Naive thymus-derived CD4-positive, alpha-beta T cell (primary cell): ENCODE results near the gene GAS2L1. TPM values are rescaled to one million over a fixed set of nuclear protein-coding genes. Genes with fewer than 3 reads are reported as not detected.

Experiments used
- ATAC-seq: fragments of 150-1000 bp; cut with Tn5 transposase; 2 replicates; pipeline ENCODE4 v1.10.0; 2021; ENCODE audit warnings: mild to moderate bottlenecking, moderate library complexity
- CTCF ChIA-PET: fragments of 350-600 bp; sonication (Branson Sonifier 250); formaldehyde crosslinking; loops from one replicate; lab custom pipeline; 2021; ENCODE audit warnings: antibody characterized with exemption; lab: Charles Lee
- POLR2A ChIA-PET: fragments of 350-600 bp; sonication (Branson Sonifier 250); formaldehyde crosslinking; loops from one replicate; lab custom pipeline; 2021; ENCODE audit warnings: antibody characterized with exemption, inconsistent platforms; lab: Charles Lee
- DNase-seq, 9 donors: peaks; one replicate each; pipeline versions ENCODE4 v3.0.0 to v3.0.0-alpha.2; 2020 to 2022; ENCODE audit warnings: mixed read lengths in 1 of 9
- H3K27ac ChIP-seq: one replicate; pipeline ENCODE4 v1.7.0; 2013; ENCODE audit warnings: mild to moderate bottlenecking, low read depth, low read length, moderate library complexity
- H3K27me3 ChIP-seq, 2 donors: one replicate each; pipeline ENCODE4 v1.7.0; 2013; ENCODE audit warnings: low read length in 2 of 2, mild to moderate bottlenecking in 2 of 2, moderate library complexity in 2 of 2; ENCODE audit not compliant: control insufficient read depth in 2 of 2, insufficient read depth in 2 of 2
- H3K36me3 ChIP-seq, 3 experiments: 1 replicate in 2 of 3; 2 replicates in 1 of 3; pipeline ENCODE4 v1.7.0; 2013; ENCODE audit warnings: low read length in 3 of 3, mild to moderate bottlenecking in 3 of 3, moderate library complexity in 1 of 3; ENCODE audit not compliant: insufficient read depth in 3 of 3, control insufficient read depth in 2 of 3
- H3K4me1 ChIP-seq, 2 donors: one replicate each; pipeline ENCODE4 v1.7.0; 2013; ENCODE audit warnings: low read length in 2 of 2, mild to moderate bottlenecking in 2 of 2, moderate library complexity in 1 of 2; ENCODE audit not compliant: control insufficient read depth in 2 of 2, insufficient read depth in 2 of 2
- H3K4me3 ChIP-seq: 2 replicates; pipeline ENCODE4 v1.7.0; 2013; ENCODE audit warnings: mild to moderate bottlenecking, low read length
- H3K9me3 ChIP-seq, 3 experiments: 1 replicate in 2 of 3; 2 replicates in 1 of 3; pipeline ENCODE4 v1.7.0; 2013; ENCODE audit warnings: low read length in 3 of 3; ENCODE audit not compliant: control insufficient read depth in 2 of 3
- H3K27ac Mint-ChIP-seq, 9 donors: one replicate each; pipeline ENCODE4 v1.8.0; 2020 to 2022; ENCODE audit warnings: mixed read lengths in 9 of 9, mild to moderate bottlenecking in 8 of 9, moderate library complexity in 5 of 9, inconsistent platforms in 2 of 9
- H3K27me3 Mint-ChIP-seq, 5 donors: one replicate each; pipeline ENCODE4 v1.8.0; 2021 to 2022; ENCODE audit warnings: mixed read lengths in 5 of 5, mild to moderate bottlenecking in 1 of 5
- H3K36me3 Mint-ChIP-seq, 5 donors: one replicate each; pipeline ENCODE4 v1.8.0; 2020 to 2022; ENCODE audit warnings: mixed read lengths in 5 of 5, mild to moderate bottlenecking in 3 of 5, inconsistent platforms in 1 of 5
- H3K4me1 Mint-ChIP-seq, 7 donors: one replicate each; pipeline ENCODE4 v1.8.0; 2020 to 2022; ENCODE audit warnings: mixed read lengths in 7 of 7, mild to moderate bottlenecking in 3 of 7, inconsistent platforms in 1 of 7
- H3K4me3 Mint-ChIP-seq, 10 donors: one replicate each; pipeline ENCODE4 v1.8.0; 2020 to 2022; ENCODE audit warnings: mild to moderate bottlenecking in 10 of 10, mixed read lengths in 10 of 10, moderate library complexity in 6 of 10, inconsistent platforms in 2 of 10
- H3K9me3 Mint-ChIP-seq, 11 donors: one replicate each; pipeline ENCODE4 v1.8.0; 2020 to 2022; ENCODE audit warnings: mixed read lengths in 11 of 11, mild to moderate bottlenecking in 4 of 11, inconsistent platforms in 1 of 11, moderate library complexity in 1 of 11
- intact Hi-C, 2 donors: fragments of 100-400 bp; cut with micrococcal nuclease; formaldehyde crosslinking; loops; one replicate each; pipeline ENCODE4 v1.15.1; 2023
- polyA plus RNA-seq, 2 donors: library from polyadenylated mRNA; unstranded; fragments of 300-500 nt; fragmentation: Illumina TruSeq; gene quantifications; one replicate each; pipeline ENCODE4 v1.2.3, GENCODE V29; 2021
- total RNA-seq, 6 experiments: library from RNA in 5 of 6; stranded (reverse) in 5 of 6; gene quantifications; 1 replicate in 5 of 6; 2 replicates in 1 of 6; pipeline ENCODE4 v1.2.3 and lab custom pipeline; 2021 to 2026

GAS2L1 gene
- total and polyA plus RNA-seq, 7 experiments from 2014 or later, result 0.09 to 7.5 (median 0.54) TPM; not detected in 2

DNA sequence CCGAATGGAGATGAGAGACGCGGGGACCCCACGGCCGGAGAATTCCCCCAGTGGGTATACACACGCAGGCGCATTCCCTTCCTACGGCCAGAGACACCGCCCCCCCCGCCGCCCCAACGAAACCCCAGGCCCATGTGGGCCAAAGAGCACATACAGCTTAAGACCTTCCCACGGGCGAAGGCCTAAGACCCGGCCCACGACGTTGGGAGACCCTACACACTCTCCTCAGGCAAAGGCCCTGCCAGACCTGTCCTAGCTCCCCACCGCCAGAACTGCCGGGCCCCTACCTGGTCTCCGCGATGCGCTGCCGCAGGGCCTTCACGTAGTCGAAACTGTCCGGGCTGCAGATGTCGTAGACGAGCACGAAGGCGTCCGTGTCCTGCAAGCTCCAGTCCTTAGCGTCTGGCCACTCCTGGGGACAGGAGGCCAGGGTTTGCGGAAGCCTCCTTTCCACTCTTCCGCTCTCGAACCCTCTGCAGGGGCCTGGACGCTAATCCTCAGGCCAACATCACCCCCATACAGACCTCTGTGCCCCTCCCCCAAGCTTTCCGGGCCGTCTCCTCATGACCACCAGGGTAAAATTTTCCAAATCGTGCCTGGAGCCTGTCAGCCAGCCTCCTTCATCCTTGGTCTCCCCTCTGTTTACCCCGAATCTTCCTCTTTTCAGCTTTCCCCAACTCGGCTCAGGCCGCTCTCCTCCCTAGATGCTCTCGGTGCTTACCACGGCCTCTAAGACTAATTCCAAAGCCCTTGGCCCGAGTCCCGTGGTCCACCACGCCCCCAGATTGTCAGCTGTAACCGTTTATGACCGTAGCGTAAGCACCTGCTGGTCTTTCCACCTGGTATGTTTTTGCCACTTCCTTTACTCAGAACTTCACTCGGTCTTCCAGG, 7.4 kb downstream of the GAS2L1 start:
- ATAC-seq (no peak), DNase-seq (no peak)
- H3K9me3 ChIP-seq, result no peaks in the 10 kb centered on the region
- Mint-ChIP-seq H3K36me3 (peaks cover 0 to 3% (median 0%) of the 10 kb centered on the region in 5 donors), H3K27ac (peak overlapping the region in 1 of 9 donors; percentile 11), H3K27me3 (peaks cover 28 to 52% (median 38%) of the 10 kb centered on the region in 5 donors), H3K4me3 (peak overlapping the region; percentile 48 to 79 (median 58)), H3K9me3 (peaks cover 0 to 2% (median 0%) of the 10 kb centered on the region in 11 donors), H3K4me1 (peaks cover 11 to 27% (median 21%) of the 10 kb centered on the region in 7 donors)
- no peaks in the 10 kb centered on the region for H3K36me3 ChIP-seq
- POLR2A ChIA-PET, result no interaction called here
- H3K27me3 ChIP-seq, result peaks cover 0 to 27% of the 10 kb centered on the region in 2 donors
- H3K4me1 ChIP-seq, result peaks cover 0 to 13% of the 10 kb centered on the region in 2 donors
- intact Hi-C loops, result no loop called here
- CTCF ChIA-PET, result no interaction called here
- no peak overlapping the region for H3K4me3 ChIP-seq
- no peak overlapping the region for H3K27ac ChIP-seq

DNA sequence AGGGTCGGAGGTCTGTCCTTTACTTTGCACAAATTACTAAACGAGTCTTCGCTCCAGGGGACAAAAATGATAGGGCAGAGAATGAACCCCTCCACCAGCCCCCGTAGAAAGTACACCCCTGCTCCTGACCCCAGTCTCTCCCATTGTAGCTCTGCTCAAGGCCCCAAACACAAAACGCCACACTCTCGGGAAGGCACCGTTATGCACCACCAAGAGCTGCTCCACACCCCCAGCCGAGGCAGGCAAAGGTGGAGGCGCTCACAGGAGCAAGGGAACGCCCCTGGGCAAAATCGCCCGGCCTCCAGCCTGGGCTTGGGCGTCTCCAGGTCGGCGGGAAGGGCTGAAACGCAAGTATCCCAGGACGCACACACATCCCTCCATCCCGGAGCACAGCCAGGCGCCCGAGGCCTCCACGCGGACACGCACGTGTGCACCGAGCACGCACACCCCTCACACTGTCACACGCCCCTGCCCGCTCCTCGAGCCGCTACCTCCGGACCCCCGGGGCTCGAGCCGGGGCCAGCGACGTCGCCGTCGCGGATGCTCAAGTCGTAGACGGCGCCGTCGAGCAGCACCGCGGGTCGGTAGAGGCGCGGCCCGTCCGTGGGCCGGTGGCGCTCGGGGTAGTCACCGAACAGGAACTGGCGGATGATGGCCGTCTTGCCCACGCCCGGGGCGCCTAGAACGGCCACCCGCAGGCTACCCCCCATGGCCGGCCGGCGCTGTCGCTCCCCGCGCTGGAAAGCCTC, 8.3 kb downstream of the GAS2L1 start:
- peaks cover 28 to 52% (median 38%) of the 10 kb centered on the region in 5 donors for H3K27me3 Mint-ChIP-seq
- ChIA-PET CTCF (no interaction called here), POLR2A (no interaction called here)
- ATAC-seq (no peak), DNase-seq (no peak)
- no peak overlapping the region for H3K4me3 ChIP-seq
- H3K9me3 ChIP-seq, result no peaks in the 10 kb centered on the region
- peaks cover 0 to 13% of the 10 kb centered on the region in 2 donors for H3K4me1 ChIP-seq
- intact Hi-C loops, result no loop called here
- no peak overlapping the region for H3K27ac ChIP-seq
- peak overlapping the region; percentile 48 to 79 (median 58) for H3K4me3 Mint-ChIP-seq
- peaks cover 0 to 3% (median 0%) of the 10 kb centered on the region in 5 donors for H3K36me3 Mint-ChIP-seq
- peaks cover 0 to 27% of the 10 kb centered on the region in 2 donors for H3K27me3 ChIP-seq
- peaks cover 11 to 27% (median 21%) of the 10 kb centered on the region in 7 donors for H3K4me1 Mint-ChIP-seq
- peaks cover 0 to 2% (median 0%) of the 10 kb centered on the region in 11 donors for H3K9me3 Mint-ChIP-seq
- H3K27ac Mint-ChIP-seq, result peak overlapping the region in 1 of 9 donors; percentile 11
- H3K36me3 ChIP-seq, result no peaks in the 10 kb centered on the region

DNA sequence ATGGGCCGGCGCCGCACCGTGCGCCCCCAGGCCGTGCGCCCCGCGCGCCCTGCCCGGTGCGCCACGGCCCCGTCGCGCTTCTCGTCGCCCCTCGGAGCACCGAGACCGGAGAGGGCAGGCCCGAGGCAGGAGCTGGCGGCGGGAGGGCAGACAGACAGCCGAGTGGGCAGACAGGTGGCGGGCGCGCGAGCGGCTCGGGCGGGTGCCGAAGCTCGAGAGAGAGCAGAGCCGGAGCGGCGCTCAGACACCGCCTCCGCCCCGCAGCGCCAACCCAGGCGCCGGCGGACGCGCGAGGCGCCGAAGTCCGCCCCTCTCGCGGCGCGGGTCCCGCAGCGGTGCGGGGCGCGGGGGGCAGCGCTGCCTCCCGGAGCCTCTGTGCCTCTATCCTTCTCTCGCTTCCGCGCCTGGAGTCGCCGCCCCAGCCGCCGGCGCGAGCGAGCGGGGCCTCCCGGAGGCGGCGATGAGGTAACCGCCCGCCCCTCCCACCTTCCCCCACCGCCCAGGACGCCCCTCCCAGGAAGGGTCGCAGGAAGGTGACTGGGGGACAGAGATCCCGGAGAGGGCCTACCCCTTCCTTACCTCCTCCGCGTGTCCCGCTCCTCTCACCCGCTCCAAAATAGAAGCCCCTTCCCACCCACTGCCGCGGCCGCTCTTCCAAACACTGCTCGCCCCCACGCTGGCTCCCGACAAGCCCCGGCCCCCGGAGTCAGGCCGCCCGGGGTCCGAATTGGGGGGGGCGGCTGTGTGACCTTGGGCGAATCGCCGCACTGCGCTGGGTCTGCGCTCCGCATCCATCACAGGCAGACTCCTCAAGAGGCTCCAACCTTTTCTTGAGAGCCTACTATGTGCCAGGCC, 9.1 kb downstream of the GAS2L1 start, which contains the start of gene RASL10A:
Gene RASL10A (minus strand): TSS at position 412 of the 855 bp plus-strand sequence. CDS start 451 bp downstream, outside the sequence.
- ChIA-PET POLR2A (no interaction called here), CTCF (no interaction called here)
- ATAC-seq (no peak), DNase-seq (no peak)
- H3K27ac Mint-ChIP-seq, result peak within 1 kb of the TSS in 1 of 9 donors; percentile 11
- H3K4me1 Mint-ChIP-seq, result peaks cover 11 to 27% (median 21%) of the 10 kb centered on the region in 7 donors
- peaks cover 28 to 52% (median 38%) of the 10 kb centered on the region in 5 donors for H3K27me3 Mint-ChIP-seq
- intact Hi-C loops, result no loop called here
- H3K9me3 Mint-ChIP-seq, result peaks cover 0 to 2% (median 0%) of the 10 kb centered on the region in 11 donors
- no peak within 1 kb of the TSS for H3K4me3 ChIP-seq
- H3K27me3 ChIP-seq, result peaks cover 0 to 27% of the 10 kb centered on the region in 2 donors
- no peaks in the 10 kb centered on the region for H3K9me3 ChIP-seq
- H3K27ac ChIP-seq, result no peak within 1 kb of the TSS
- H3K36me3 Mint-ChIP-seq, result peaks cover 0 to 3% (median 0%) of the 10 kb centered on the region in 5 donors
- peak within 1 kb of the TSS; percentile 36 to 79 (median 58) for H3K4me3 Mint-ChIP-seq
- H3K4me1 ChIP-seq, result peaks cover 0 to 13% of the 10 kb centered on the region in 2 donors
- H3K36me3 ChIP-seq, result no peaks in the 10 kb centered on the region

DNA sequence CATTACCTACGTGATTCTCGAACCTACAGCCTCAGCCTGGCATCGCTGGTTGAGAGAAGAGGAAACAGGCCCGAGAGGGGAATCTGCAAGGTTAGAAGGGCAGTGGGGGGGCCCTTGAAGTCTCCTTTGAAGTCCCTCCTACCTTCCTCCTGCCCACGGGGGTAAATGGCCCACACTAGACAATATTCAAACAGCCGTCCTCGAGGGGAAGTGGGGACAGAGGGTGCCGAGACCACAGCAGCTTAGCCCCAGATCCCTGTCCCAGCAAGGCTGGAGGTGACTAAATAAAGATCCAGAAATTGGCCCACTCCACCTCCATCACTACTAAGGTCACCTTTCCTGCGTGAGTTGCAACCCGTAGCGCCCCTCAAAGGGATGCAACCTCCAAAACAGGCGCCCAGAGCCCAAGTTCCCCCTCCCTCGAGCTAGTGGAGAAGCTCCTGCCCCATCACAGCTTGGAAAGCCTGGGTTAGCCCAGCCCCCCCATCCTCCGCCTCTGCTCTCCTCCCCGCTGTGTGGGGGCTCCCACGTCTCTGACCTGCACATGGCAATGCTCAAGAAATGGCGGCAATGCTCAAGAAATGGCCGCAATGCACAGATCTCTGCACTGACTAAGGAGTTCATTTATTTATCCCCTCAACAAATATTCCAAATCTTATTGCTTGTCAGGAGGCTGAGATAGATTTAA, 9.8 kb downstream of the GAS2L1 start:
- Mint-ChIP-seq H3K9me3 (peaks cover 0 to 2% (median 0%) of the 10 kb centered on the region in 11 donors), H3K4me3 (peak overlapping the region in 7 of 10 donors; percentile 16 to 50 (median 34)), H3K36me3 (peaks cover 0 to 3% (median 0%) of the 10 kb centered on the region in 5 donors), H3K27me3 (peaks cover 28 to 52% (median 35%) of the 10 kb centered on the region in 5 donors), H3K27ac (no peak overlapping the region), H3K4me1 (peaks cover 11 to 27% (median 19%) of the 10 kb centered on the region in 7 donors)
- POLR2A ChIA-PET, result no interaction called here
- Histone ChIP-seq H3K4me1 (peaks cover 0 to 13% of the 10 kb centered on the region in 2 donors), H3K27ac (no peak overlapping the region), H3K36me3 (no peaks in the 10 kb centered on the region), H3K9me3 (no peaks in the 10 kb centered on the region), H3K27me3 (peaks cover 0 to 23% of the 10 kb centered on the region in 2 donors), H3K4me3 (no peak overlapping the region)
- ATAC-seq (no peak), DNase-seq (no peak)
- CTCF ChIA-PET, result interaction anchor here (0.6 to 0.7 kb wide), 2 partner anchors 205 to 388 kb away, joined by 3 to 4 read pairs; no protein-coding TSS in a partner anchor
- intact Hi-C loops, result no loop called here

DNA sequence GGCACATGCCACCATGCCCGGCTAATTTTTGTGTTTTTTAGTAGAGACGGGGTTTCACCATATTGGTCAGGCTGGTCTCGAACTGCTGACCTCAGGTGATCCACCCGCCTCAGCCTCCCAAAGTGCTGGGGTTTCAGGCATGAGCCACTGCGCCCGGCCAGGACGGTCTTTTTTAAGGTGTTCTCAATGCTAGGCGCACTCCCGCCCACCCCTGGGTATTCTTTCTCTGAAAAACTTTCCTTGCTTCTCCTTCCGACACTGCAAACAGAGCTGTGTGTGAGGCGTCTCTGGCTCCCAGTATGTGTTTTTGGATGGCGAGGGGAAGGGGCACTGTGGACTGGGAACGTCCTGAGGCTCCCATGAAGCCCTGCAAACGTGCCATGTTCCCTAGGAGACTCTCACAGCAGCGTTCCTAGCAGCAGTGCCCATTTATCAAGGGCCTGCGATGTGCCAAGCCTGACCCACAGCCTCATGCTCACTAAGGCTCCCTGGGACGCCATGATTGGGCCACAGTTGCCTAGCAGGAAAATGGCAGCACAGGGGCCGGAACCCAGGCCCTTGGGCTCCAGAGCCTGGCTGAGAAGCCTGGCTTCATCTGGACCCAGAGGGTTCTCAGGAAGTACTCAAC, 11.5 kb downstream of the GAS2L1 start:
- CTCF ChIA-PET, result interaction anchor here (0.5 kb wide), 1 partner anchor 69 kb away, joined by 3 read pairs; no protein-coding TSS in a partner anchor
- no peak for ATAC-seq
- Histone ChIP-seq H3K27ac (no peak overlapping the region), H3K4me3 (no peak overlapping the region), H3K36me3 (no peaks in the 10 kb centered on the region), H3K9me3 (no peaks in the 10 kb centered on the region), H3K4me1 (peaks cover 0 to 13% of the 10 kb centered on the region in 2 donors), H3K27me3 (peaks cover 0 to 21% of the 10 kb centered on the region in 2 donors)
- Mint-ChIP-seq H3K27ac (no peak overlapping the region), H3K36me3 (peaks cover 0 to 3% (median 0%) of the 10 kb centered on the region in 5 donors), H3K9me3 (peaks cover 0 to 2% (median 0%) of the 10 kb centered on the region in 11 donors), H3K4me1 (peaks cover 11 to 24% (median 15%) of the 10 kb centered on the region in 7 donors), H3K27me3 (peaks cover 19 to 42% (median 25%) of the 10 kb centered on the region in 5 donors), H3K4me3 (no peak overlapping the region)
- DNase-seq, result no peak
- intact Hi-C loops, result no loop called here
- POLR2A ChIA-PET, result interaction anchor here (1.0 kb wide), 1 partner anchor 46 kb away, joined by 3 read pairs; no protein-coding TSS in a partner anchor
